WTC11 (cell line): ENCODE measurements around the gene EMX1. TPM values are rescaled to one million over a fixed set of nuclear protein-coding genes. Genes with fewer than 3 reads are reported as not detected.

ENCODE experiments used
- ATAC-seq: fragments of 200-7000 bp; cut with Tn5 transposase; 2 replicates; pipeline ENCODE4 v1.10.0; 2021; ENCODE audit warnings: mild to moderate bottlenecking, moderate library complexity
- CTCF ChIA-PET: fragments of 300-600 bp; sonication (Branson Sonifier 250); formaldehyde crosslinking; loops from one replicate; lab custom pipeline; 2021; ENCODE audit warnings: antibody characterized with exemption; lab: Charles Lee
- POLR2A ChIA-PET: fragments of 350-600 bp; sonication (Branson Sonifier 250); formaldehyde crosslinking; loops from one replicate; lab custom pipeline; 2021; ENCODE audit warnings: antibody characterized with exemption; lab: Charles Lee
- DNase-seq: peaks from one replicate; pipeline ENCODE4 v3.0.0; 2021; ENCODE audit warnings: low spot score
- H3K27ac Mint-ChIP-seq: 2 replicates; pipeline ENCODE4 v1.8.0; 2021; ENCODE audit warnings: mixed read lengths
- H3K27me3 Mint-ChIP-seq: 2 replicates; pipeline ENCODE4 v1.8.0; 2021; ENCODE audit warnings: low read depth, mild to moderate bottlenecking, moderate library complexity, mixed read lengths
- H3K36me3 Mint-ChIP-seq: 2 replicates; pipeline ENCODE4 v1.8.0; 2021; ENCODE audit warnings: mixed read lengths
- H3K4me1 Mint-ChIP-seq: 2 replicates; pipeline ENCODE4 v1.8.0; 2022; ENCODE audit warnings: mixed read lengths
- H3K4me3 Mint-ChIP-seq: 2 replicates; pipeline ENCODE4 v1.8.0; 2021; ENCODE audit warnings: mild to moderate bottlenecking, moderate library complexity, mixed read lengths
- H3K9me3 Mint-ChIP-seq: 2 replicates; pipeline ENCODE4 v1.8.0; 2021; ENCODE audit warnings: mixed read lengths
- E2F1 ChIP-seq: sonication (generic); formaldehyde crosslinking; IDR thresholded peaks from 2 replicates; pipeline ENCODE4 v1.8.0; 2022; ENCODE audit warnings: mild to moderate bottlenecking, missing genetic modification reagents
- EMX1 ChIP-seq: fragments of 250-450 bp; sonication (Bioruptor Pico); IDR thresholded peaks from 2 replicates; pipeline ENCODE4 v1.8.0; 2021; ENCODE audit warnings: mild to moderate bottlenecking
- ESRRA ChIP-seq: sonication (generic); formaldehyde crosslinking; IDR thresholded peaks from 2 replicates; pipeline ENCODE4 v1.8.1; 2022; ENCODE audit warnings: mild to moderate bottlenecking, missing genetic modification reagents, borderline replicate concordance
- KAT7 ChIP-seq: sonication (generic); formaldehyde crosslinking; IDR thresholded peaks from 2 replicates; pipeline ENCODE4 v1.8.1; 2023; ENCODE audit warnings: missing genetic modification reagents, mild to moderate bottlenecking, borderline replicate concordance
- MLX ChIP-seq: sonication (generic); formaldehyde crosslinking; IDR thresholded peaks from 2 replicates; pipeline ENCODE4 v1.8.1; 2023; ENCODE audit warnings: mild to moderate bottlenecking, missing genetic modification reagents, moderate library complexity
- SP1 ChIP-seq: sonication (generic); formaldehyde crosslinking; conservative IDR thresholded peaks from 2 replicates; pipeline ENCODE4 v1.8.1; 2022; ENCODE audit warnings: missing genetic modification reagents
- STAT6 ChIP-seq: sonication (generic); formaldehyde crosslinking; conservative IDR thresholded peaks from 2 replicates; pipeline ENCODE4 v1.8.1; 2023; ENCODE audit warnings: mild to moderate bottlenecking, low read depth, missing genetic modification reagents, moderate library complexity
- USF2 ChIP-seq: sonication (generic); formaldehyde crosslinking; IDR thresholded peaks from 2 replicates; pipeline ENCODE4 v1.8.1; 2023; ENCODE audit warnings: mild to moderate bottlenecking, missing genetic modification reagents, moderate library complexity
- ZMAT4 ChIP-seq: fragments of 250-450 bp; sonication (Bioruptor Pico); IDR thresholded peaks from 2 replicates; pipeline ENCODE4 v1.9.0; 2021; ENCODE audit warnings: mild to moderate bottlenecking
- ZNF138 ChIP-seq: sonication (generic); formaldehyde crosslinking; conservative IDR thresholded peaks from 2 replicates; pipeline ENCODE4 v1.8.1; 2022; ENCODE audit warnings: mild to moderate bottlenecking, moderate library complexity, missing genetic modification reagents
- ZNF232 ChIP-seq: sonication (generic); formaldehyde crosslinking; IDR thresholded peaks from 2 replicates; pipeline ENCODE4 v1.8.0; 2022; ENCODE audit warnings: mild to moderate bottlenecking, missing genetic modification reagents
- ZNF317 ChIP-seq: sonication (generic); formaldehyde crosslinking; IDR thresholded peaks from 2 replicates; pipeline ENCODE4 v1.8.1; 2023; ENCODE audit warnings: low read depth, mild to moderate bottlenecking, moderate library complexity, missing genetic modification reagents, borderline replicate concordance
- total RNA-seq: library from RNA; stranded (reverse); gene quantifications from 3 replicates; pipeline ENCODE4 v1.2.3, GENCODE V29; 2021
- TF ChIP-seq, protein P1 (sequence below): sonication (generic); formaldehyde crosslinking; IDR thresholded peaks from 2 replicates; pipeline ENCODE4 v1.8.0; 2022; ENCODE audit warnings: mild to moderate bottlenecking, missing genetic modification reagents
- TF ChIP-seq, protein P2 (sequence below): sonication (generic); formaldehyde crosslinking; IDR thresholded peaks from 2 replicates; pipeline ENCODE4 v1.8.0; 2023; ENCODE audit warnings: mild to moderate bottlenecking, missing genetic modification reagents
- TF ChIP-seq, protein P3 (sequence below): sonication (generic); formaldehyde crosslinking; IDR thresholded peaks from 2 replicates; pipeline ENCODE4 v1.8.0; 2022; ENCODE audit warnings: missing genetic modification reagents

The EMX1 gene
- total RNA-seq, 1 experiment from 2014 or later = 3.8 TPM

GRCh38 chr2:72894514-72894913 is 22.8 kb upstream of the EMX1 start:
- DNase-seq = no peak
- ChIA-PET POLR2A (interaction anchor here (1.0 to 1.5 kb wide), 2 partner anchors 75 to 176 kb away, joined by 4 to 8 read pairs; partner anchors contain the start of gene SFXN5), CTCF (interaction anchor here (0.9 to 7.4 kb wide), 23 partner anchors 8 to 318 kb away, joined by 3 to 218 read pairs (median 26); partner anchors contain the start of gene EMX1)
- H3K4me3 Mint-ChIP-seq = no peak overlapping the region
- no peaks in the 10 kb centered on the region for H3K36me3 Mint-ChIP-seq
- no peak for TF ChIP-seq ZNF138
- TF ChIP-seq SP1 (CRISPR knock-in tag) = no peak
- no peak for TF ChIP-seq USF2 (CRISPR knock-in tag)
- TF ChIP-seq, protein P1, sequence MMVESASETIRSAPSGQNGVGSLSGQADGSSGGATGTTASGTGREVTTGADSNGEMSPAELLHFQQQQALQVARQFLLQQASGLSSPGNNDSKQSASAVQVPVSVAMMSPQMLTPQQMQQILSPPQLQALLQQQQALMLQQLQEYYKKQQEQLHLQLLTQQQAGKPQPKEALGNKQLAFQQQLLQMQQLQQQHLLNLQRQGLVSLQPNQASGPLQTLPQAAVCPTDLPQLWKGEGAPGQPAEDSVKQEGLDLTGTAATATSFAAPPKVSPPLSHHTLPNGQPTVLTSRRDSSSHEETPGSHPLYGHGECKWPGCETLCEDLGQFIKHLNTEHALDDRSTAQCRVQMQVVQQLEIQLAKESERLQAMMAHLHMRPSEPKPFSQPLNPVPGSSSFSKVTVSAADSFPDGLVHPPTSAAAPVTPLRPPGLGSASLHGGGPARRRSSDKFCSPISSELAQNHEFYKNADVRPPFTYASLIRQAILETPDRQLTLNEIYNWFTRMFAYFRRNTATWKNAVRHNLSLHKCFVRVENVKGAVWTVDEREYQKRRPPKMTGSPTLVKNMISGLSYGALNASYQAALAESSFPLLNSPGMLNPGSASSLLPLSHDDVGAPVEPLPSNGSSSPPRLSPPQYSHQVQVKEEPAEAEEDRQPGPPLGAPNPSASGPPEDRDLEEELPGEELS (CRISPR knock-in tag) = no peak
- TF ChIP-seq ZMAT4 (CRISPR knock-in tag) = no peak
- no peak for TF ChIP-seq ZNF317
- TF ChIP-seq EMX1 (CRISPR knock-in tag) = no peak
- H3K9me3 Mint-ChIP-seq = no peaks in the 10 kb centered on the region
- peaks cover 30% of the 10 kb centered on the region for H3K4me1 Mint-ChIP-seq
- peaks cover 63% of the 10 kb centered on the region for H3K27me3 Mint-ChIP-seq
- no peak for ATAC-seq
- H3K27ac Mint-ChIP-seq = no peak overlapping the region

DNA sequence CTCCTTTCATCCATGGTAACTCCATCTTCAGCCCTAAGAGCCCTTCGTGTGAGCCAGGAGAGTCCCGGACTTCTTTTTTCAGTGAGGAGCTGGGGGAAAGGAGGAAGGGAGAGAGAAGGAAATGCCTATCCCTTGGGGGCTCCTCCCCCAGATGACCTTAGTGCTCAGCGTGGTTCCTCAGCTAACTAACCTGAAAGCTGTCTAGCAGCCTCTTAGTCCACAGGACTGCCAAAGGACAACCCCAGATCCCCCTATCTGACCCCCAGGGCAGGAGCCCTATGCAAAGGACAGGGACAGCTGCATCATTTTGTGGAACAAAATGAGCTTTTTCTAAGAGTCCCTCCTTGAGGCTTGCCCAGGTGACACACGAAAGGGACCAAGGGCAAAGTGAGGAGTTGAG is 22.2 kb upstream of the EMX1 start:
- TF ChIP-seq, protein P2, sequence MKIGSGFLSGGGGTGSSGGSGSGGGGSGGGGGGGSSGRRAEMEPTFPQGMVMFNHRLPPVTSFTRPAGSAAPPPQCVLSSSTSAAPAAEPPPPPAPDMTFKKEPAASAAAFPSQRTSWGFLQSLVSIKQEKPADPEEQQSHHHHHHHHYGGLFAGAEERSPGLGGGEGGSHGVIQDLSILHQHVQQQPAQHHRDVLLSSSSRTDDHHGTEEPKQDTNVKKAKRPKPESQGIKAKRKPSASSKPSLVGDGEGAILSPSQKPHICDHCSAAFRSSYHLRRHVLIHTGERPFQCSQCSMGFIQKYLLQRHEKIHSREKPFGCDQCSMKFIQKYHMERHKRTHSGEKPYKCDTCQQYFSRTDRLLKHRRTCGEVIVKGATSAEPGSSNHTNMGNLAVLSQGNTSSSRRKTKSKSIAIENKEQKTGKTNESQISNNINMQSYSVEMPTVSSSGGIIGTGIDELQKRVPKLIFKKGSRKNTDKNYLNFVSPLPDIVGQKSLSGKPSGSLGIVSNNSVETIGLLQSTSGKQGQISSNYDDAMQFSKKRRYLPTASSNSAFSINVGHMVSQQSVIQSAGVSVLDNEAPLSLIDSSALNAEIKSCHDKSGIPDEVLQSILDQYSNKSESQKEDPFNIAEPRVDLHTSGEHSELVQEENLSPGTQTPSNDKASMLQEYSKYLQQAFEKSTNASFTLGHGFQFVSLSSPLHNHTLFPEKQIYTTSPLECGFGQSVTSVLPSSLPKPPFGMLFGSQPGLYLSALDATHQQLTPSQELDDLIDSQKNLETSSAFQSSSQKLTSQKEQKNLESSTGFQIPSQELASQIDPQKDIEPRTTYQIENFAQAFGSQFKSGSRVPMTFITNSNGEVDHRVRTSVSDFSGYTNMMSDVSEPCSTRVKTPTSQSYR (CRISPR knock-in tag) = no peak
- no peak for TF ChIP-seq ZNF232 (CRISPR knock-in tag)
- TF ChIP-seq KAT7 (CRISPR knock-in tag) = no peak
- no peak for TF ChIP-seq ESRRA (CRISPR knock-in tag)
- no peak for TF ChIP-seq E2F1 (CRISPR knock-in tag)
- TF ChIP-seq STAT6 (CRISPR knock-in tag) = no peak
- TF ChIP-seq, protein P3, sequence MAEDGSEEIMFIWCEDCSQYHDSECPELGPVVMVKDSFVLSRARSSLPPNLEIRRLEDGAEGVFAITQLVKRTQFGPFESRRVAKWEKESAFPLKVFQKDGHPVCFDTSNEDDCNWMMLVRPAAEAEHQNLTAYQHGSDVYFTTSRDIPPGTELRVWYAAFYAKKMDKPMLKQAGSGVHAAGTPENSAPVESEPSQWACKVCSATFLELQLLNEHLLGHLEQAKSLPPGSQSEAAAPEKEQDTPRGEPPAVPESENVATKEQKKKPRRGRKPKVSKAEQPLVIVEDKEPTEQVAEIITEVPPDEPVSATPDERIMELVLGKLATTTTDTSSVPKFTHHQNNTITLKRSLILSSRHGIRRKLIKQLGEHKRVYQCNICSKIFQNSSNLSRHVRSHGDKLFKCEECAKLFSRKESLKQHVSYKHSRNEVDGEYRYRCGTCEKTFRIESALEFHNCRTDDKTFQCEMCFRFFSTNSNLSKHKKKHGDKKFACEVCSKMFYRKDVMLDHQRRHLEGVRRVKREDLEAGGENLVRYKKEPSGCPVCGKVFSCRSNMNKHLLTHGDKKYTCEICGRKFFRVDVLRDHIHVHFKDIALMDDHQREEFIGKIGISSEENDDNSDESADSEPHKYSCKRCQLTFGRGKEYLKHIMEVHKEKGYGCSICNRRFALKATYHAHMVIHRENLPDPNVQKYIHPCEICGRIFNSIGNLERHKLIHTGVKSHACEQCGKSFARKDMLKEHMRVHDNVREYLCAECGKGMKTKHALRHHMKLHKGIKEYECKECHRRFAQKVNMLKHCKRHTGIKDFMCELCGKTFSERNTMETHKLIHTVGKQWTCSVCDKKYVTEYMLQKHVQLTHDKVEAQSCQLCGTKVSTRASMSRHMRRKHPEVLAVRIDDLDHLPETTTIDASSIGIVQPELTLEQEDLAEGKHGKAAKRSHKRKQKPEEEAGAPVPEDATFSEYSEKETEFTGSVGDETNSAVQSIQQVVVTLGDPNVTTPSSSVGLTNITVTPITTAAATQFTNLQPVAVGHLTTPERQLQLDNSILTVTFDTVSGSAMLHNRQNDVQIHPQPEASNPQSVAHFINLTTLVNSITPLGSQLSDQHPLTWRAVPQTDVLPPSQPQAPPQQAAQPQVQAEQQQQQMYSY (CRISPR knock-in tag) = no peak
- no peak for TF ChIP-seq MLX (CRISPR knock-in tag)
- no peak for DNase-seq
- no peaks in the 10 kb centered on the region for H3K36me3 Mint-ChIP-seq
- peaks cover 63% of the 10 kb centered on the region for H3K27me3 Mint-ChIP-seq
- H3K9me3 Mint-ChIP-seq = no peaks in the 10 kb centered on the region
- H3K4me1 Mint-ChIP-seq = peaks cover 30% of the 10 kb centered on the region
- no peak overlapping the region for H3K4me3 Mint-ChIP-seq
- ATAC-seq = peak; percentile 3; the same call in 1 of the 2 replicates
- no peak overlapping the region for H3K27ac Mint-ChIP-seq
- CTCF ChIA-PET = interaction anchor here (0.5 to 7.4 kb wide), 18 partner anchors 8 to 1276 kb away, joined by 3 to 218 read pairs (median 30); partner anchors contain the start of genes EMX1, NOTO and SPR
- POLR2A ChIA-PET = interaction anchor here (1.5 kb wide), 1 partner anchor 176 kb away, joined by 4 read pairs; the partner anchor contains the start of gene SFXN5
